ENCODE data around the gene PLSCR2. TPM values are rescaled to one million over a fixed set of nuclear protein-coding genes. Genes with fewer than 3 reads are reported as not detected.
"Not testable (repeated sequence)": the region's sequence is repeated elsewhere in the genome, so short reads cannot be mapped to it uniquely, and the experiment has no call there.

Gene PLSCR2
- polyA plus RNA-seq, 1 experiment: not detected

GRCh38 chr3:146446026-146446425 lies 23.3 kb downstream of the PLSCR2 start:
- CTCF ChIA-PET: no interaction called here
- POLR2A ChIA-PET: no interaction called here

DNA sequence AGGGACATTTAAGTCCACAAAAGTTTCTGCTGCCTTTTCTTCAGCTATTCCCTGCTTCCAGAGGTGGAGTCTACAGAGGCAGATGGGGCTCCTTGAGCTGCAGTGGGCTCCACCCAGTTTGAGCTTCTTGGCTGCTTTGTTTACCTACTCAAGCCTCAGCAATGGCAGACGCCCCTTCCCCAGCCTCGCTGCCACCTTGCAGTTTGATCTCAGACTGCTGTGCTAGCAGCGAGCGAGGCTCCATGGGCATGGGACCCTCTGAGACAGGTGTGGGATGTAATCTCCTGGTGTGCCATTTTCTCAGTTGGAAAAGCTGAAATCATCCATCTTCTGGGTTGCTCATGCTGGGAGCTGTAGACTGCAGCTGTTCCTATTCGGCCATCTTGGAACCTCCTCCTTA lies 29.1 kb downstream of the PLSCR2 start:
- CTCF ChIA-PET: interaction anchor here (0.7 to 1.5 kb wide), 2 partner anchors 24 to 35 kb away, joined by 4 read pairs; no protein-coding TSS in a partner anchor
- H3K4me3 ChIP-seq (ENCODE audit: low read depth, low read length); H3K27me3 ChIP-seq (ENCODE audit: control insufficient read depth, insufficient read depth, low read length); H3K36me3 ChIP-seq (ENCODE audit: control insufficient read depth, insufficient read depth, low read length); DNase-seq (ENCODE audit: low read depth); POLR2A ChIA-PET: not testable (repeated sequence)

More at GRCh38 chr3:146446026-146446425, 23.3 kb downstream of the PLSCR2 start:
- TF ChIP-seq CTCF (IDR thresholded peaks at IDR 0.05; ENCODE audit: insufficient read depth, low read depth, low read length): no peak
- DNase-seq (ENCODE audit: low read depth): no peak
- Histone ChIP-seq H3K4me3 (ENCODE audit: low read depth, low read length) (no peak overlapping the region), H3K36me3 (ENCODE audit: control insufficient read depth, insufficient read depth, low read length) (no peaks in the 10 kb centered on the region), H3K27me3 (ENCODE audit: control insufficient read depth, insufficient read depth, low read length) (no peaks in the 10 kb centered on the region)

DNA sequence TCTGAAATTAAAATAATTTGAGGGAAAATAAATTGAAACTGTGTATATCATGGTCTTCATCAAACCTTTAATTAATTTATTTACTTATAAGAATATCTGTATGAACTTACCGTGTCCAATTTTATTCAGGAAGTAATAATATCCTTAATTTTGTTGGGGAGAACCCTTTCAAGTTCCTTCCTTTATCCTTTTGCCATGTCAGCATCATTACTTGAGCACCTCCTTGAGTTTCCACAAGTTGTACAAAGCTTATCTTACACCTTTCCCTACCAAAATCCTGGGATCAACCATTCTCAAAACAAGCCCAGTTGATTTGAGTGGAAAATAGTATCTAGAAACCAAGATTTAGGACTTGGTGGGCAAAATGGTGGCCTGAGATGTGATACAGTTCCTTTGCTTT lies 37.3 kb downstream of the PLSCR2 start:
- DNase-seq (ENCODE audit: low read depth): no peak
- Histone ChIP-seq H3K4me3 (ENCODE audit: low read depth, low read length) (no peak overlapping the region), H3K36me3 (ENCODE audit: control insufficient read depth, insufficient read depth, low read length) (no peaks in the 10 kb centered on the region), H3K27me3 (ENCODE audit: control insufficient read depth, insufficient read depth, low read length) (no peaks in the 10 kb centered on the region)
- CTCF ChIA-PET: no interaction called here
- POLR2A ChIA-PET: no interaction called here
- no peak for TF ChIP-seq CTCF (IDR thresholded peaks at IDR 0.05; ENCODE audit: insufficient read depth, low read depth, low read length)

DNA sequence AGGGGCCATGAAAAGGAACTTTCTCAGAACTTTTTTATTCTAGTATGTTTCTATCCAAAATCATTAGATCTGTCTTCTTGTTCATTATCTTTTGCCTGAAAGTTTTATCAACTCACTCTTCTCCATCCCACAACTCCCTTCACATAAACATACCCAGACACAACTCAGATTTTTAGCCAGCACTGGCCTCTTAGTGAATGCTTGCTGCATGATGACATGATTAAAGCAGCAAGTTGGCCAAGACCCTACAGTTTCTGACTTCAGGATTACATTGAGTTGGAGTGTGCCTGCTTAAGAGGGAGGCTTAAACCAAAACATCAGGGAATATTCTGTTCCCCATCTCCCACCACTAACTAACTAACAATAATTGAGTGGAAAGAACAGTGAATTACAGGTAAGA lies 38.1 kb downstream of the PLSCR2 start:
- H3K36me3 ChIP-seq (ENCODE audit: control insufficient read depth, insufficient read depth, low read length): no peaks in the 10 kb centered on the region
- TF ChIP-seq CTCF (IDR thresholded peaks at IDR 0.05; ENCODE audit: insufficient read depth, low read depth, low read length): no peak
- no peak overlapping the region for H3K4me3 ChIP-seq (ENCODE audit: low read depth, low read length)
- ChIA-PET POLR2A (interaction anchor here (0.6 kb wide), 1 partner anchor 9 kb away, joined by 5 read pairs; no protein-coding TSS in a partner anchor), CTCF (no interaction called here)
- H3K27me3 ChIP-seq (ENCODE audit: control insufficient read depth, insufficient read depth, low read length): no peaks in the 10 kb centered on the region
- no peak for DNase-seq (ENCODE audit: low read depth)

- TF ChIP-seq CTCF (IDR thresholded peaks at IDR 0.05; ENCODE audit: insufficient read depth, low read depth, low read length): no peak
- Histone ChIP-seq H3K36me3 (ENCODE audit: control insufficient read depth, insufficient read depth, low read length) (no peaks in the 10 kb centered on the region), H3K4me3 (ENCODE audit: low read depth, low read length) (no peak overlapping the region), H3K27me3 (ENCODE audit: control insufficient read depth, insufficient read depth, low read length) (no peaks in the 10 kb centered on the region)
- no peak for DNase-seq (ENCODE audit: low read depth)
- ChIA-PET POLR2A (no interaction called here), CTCF (no interaction called here)
Observed at GRCh38 chr3:146425341-146425740, 44.0 kb downstream of the PLSCR2 start.

Measured in BJ (cell line).